Measurements from ENCODE around the gene EGFL7. TPM values are rescaled to one million over a fixed set of nuclear protein-coding genes. Genes with fewer than 3 reads are reported as not detected.

EGFL7 gene
- total RNA-seq, 2 experiments from 2014 or later, result 1.1 to 1.6 TPM

GRCh38 chr9:136688274-136689107 lies 25.8 kb downstream of the EGFL7 start:
- H3K9me3 Mint-ChIP-seq, result no peaks in the 10 kb centered on the region
- DNase-seq (no peak), ATAC-seq (no peak)
- intact Hi-C loops (cut with micrococcal nuclease), result no loop called here
- peaks cover 3% of the 10 kb centered on the region for H3K4me1 Mint-ChIP-seq (ENCODE audit: low read depth)
- no peak overlapping the region for H3K27ac Mint-ChIP-seq
- no peak for TF ChIP-seq CTCF (IDR thresholded peaks at IDR 0.05)
- H3K36me3 Mint-ChIP-seq (ENCODE audit: low read depth), result no peaks in the 10 kb centered on the region
- peak overlapping the region; percentile 8 for H3K4me3 Mint-ChIP-seq
- H3K27me3 Mint-ChIP-seq, result no peaks in the 10 kb centered on the region
- ChIA-PET POLR2A (interaction anchor here (0.6 to 3.0 kb wide), 5 partner anchors 12 to 146 kb away, joined by 3 to 10 read pairs (median 3); no protein-coding TSS in a partner anchor), CTCF (interaction anchor here (1.9 kb wide), 1 partner anchor 17 kb away, joined by 6 read pairs; no protein-coding TSS in a partner anchor)

- ChIA-PET POLR2A (interaction anchor here (3.0 kb wide), 1 partner anchor 11 kb away, joined by 10 read pairs; no protein-coding TSS in a partner anchor), CTCF (interaction anchor here (1.9 kb wide), 1 partner anchor 17 kb away, joined by 6 read pairs; no protein-coding TSS in a partner anchor)
These were observed 26.4 kb downstream of the EGFL7 start for GRCh38 chr9:136689108-136689460.

GRCh38 chr9:136690104-136690805 lies 27.5 kb downstream of the EGFL7 start:
- ATAC-seq, result no peak
- Mint-ChIP-seq H3K27ac (no peak overlapping the region), H3K4me3 (no peak overlapping the region), H3K27me3 (no peaks in the 10 kb centered on the region), H3K4me1 (ENCODE audit: low read depth) (peaks cover 3% of the 10 kb centered on the region), H3K9me3 (no peaks in the 10 kb centered on the region), H3K36me3 (ENCODE audit: low read depth) (no peaks in the 10 kb centered on the region)
- intact Hi-C loops (cut with micrococcal nuclease), result no loop called here
- no peak for DNase-seq
- TF ChIP-seq CTCF (IDR thresholded peaks at IDR 0.05), result no peak
- POLR2A ChIA-PET, result no interaction called here
- CTCF ChIA-PET, result interaction anchor here (1.4 kb wide), 1 partner anchor 19 kb away, joined by 4 read pairs; no protein-coding TSS in a partner anchor

More at GRCh38 chr9:136689108-136689460, 26.4 kb downstream of the EGFL7 start:
- H3K4me3 Mint-ChIP-seq, result no peak overlapping the region
- intact Hi-C loops (cut with micrococcal nuclease), result no loop called here
- TF ChIP-seq CTCF (IDR thresholded peaks at IDR 0.05), result no peak
- DNase-seq (no peak), ATAC-seq (no peak)
- no peaks in the 10 kb centered on the region for H3K9me3 Mint-ChIP-seq
- H3K27ac Mint-ChIP-seq, result no peak overlapping the region
- H3K4me1 Mint-ChIP-seq (ENCODE audit: low read depth), result peaks cover 3% of the 10 kb centered on the region
- no peaks in the 10 kb centered on the region for H3K27me3 Mint-ChIP-seq
- H3K36me3 Mint-ChIP-seq (ENCODE audit: low read depth), result no peaks in the 10 kb centered on the region

GRCh38 chr9:136690806-136691261 lies 28.1 kb downstream of the EGFL7 start:
- POLR2A ChIA-PET, result no interaction called here
- H3K9me3 Mint-ChIP-seq, result no peaks in the 10 kb centered on the region
- H3K36me3 Mint-ChIP-seq (ENCODE audit: low read depth), result no peaks in the 10 kb centered on the region
- no peak overlapping the region for H3K4me3 Mint-ChIP-seq
- no peak for TF ChIP-seq CTCF (IDR thresholded peaks at IDR 0.05)
- peaks cover 2% of the 10 kb centered on the region for H3K4me1 Mint-ChIP-seq (ENCODE audit: low read depth)
- intact Hi-C loops (cut with micrococcal nuclease), result no loop called here
- CTCF ChIA-PET, result interaction anchor here (1.4 kb wide), 1 partner anchor 19 kb away, joined by 4 read pairs; no protein-coding TSS in a partner anchor
- H3K27ac Mint-ChIP-seq, result no peak overlapping the region
- no peak for DNase-seq
- H3K27me3 Mint-ChIP-seq, result no peaks in the 10 kb centered on the region
- ATAC-seq, result no peak
